ENCODE results near the gene BANF1. TPM values are rescaled to one million over a fixed set of nuclear protein-coding genes. Genes with fewer than 3 reads are reported as not detected.

The BANF1 gene
- polyA plus RNA-seq, 1 donor (not counting 4 experiments of a cell fraction or from before 2014, with no cell fraction given): 154 TPM

GRCh38 chr11:66016793-66017177 is 14.5 kb downstream of the BANF1 start:
- no peaks in the 10 kb centered on the region for H3K9me1 ChIP-seq (ENCODE audit: control insufficient read depth, extremely low read depth, insufficient read depth, low read length)
- no peak overlapping the region for H3K4me3 ChIP-seq (ENCODE audit: control insufficient read depth in 2 of 3, extremely low read depth in 1 of 3, insufficient read depth in 2 of 3, low read depth in 1 of 3, low read length in 3 of 3)
- no peak overlapping the region for H3K9ac ChIP-seq (ENCODE audit: control insufficient read depth, extremely low read depth, insufficient read depth, low read length)
- H3K36me3 ChIP-seq (ENCODE audit: control insufficient read depth in 2 of 2, extremely low read depth in 1 of 2, insufficient read depth in 2 of 2, low read length in 2 of 2): no peaks in the 10 kb centered on the region
- no peak for FAIRE-seq
- dilution Hi-C loops (cut with MboI; ENCODE audit: extremely low pct_ligation_motif_present, low sequenced_read_pairs): no loop called here
- H3K4me1 ChIP-seq (ENCODE audit: control insufficient read depth, extremely low read depth, insufficient read depth, low read length): peaks cover 23% of the 10 kb centered on the region
- no peak overlapping the region for H3K4me2 ChIP-seq (ENCODE audit: control insufficient read depth, extremely low read depth, insufficient read depth, low read depth, low read length)
- no peaks in the 10 kb centered on the region for H3K9me3 ChIP-seq (ENCODE audit: control insufficient read depth, low read depth, low read length)
- H4K20me1 ChIP-seq (ENCODE audit: control insufficient read depth, extremely low read depth, insufficient read depth, low read length): no peaks in the 10 kb centered on the region
- no peak overlapping the region for H3K27ac ChIP-seq (ENCODE audit: control insufficient read depth, insufficient read depth, low read length)
- TF ChIP-seq, protein P1, sequence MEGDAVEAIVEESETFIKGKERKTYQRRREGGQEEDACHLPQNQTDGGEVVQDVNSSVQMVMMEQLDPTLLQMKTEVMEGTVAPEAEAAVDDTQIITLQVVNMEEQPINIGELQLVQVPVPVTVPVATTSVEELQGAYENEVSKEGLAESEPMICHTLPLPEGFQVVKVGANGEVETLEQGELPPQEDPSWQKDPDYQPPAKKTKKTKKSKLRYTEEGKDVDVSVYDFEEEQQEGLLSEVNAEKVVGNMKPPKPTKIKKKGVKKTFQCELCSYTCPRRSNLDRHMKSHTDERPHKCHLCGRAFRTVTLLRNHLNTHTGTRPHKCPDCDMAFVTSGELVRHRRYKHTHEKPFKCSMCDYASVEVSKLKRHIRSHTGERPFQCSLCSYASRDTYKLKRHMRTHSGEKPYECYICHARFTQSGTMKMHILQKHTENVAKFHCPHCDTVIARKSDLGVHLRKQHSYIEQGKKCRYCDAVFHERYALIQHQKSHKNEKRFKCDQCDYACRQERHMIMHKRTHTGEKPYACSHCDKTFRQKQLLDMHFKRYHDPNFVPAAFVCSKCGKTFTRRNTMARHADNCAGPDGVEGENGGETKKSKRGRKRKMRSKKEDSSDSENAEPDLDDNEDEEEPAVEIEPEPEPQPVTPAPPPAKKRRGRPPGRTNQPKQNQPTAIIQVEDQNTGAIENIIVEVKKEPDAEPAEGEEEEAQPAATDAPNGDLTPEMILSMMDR (optimal IDR thresholded peaks at IDR 0.05 in 1 of 3, IDR thresholded peaks at IDR 0.05 in 1 of 3, conservative IDR thresholded peaks at IDR 0.05 in 1 of 3; ENCODE audit: extremely low read depth in 1 of 3, insufficient read depth in 2 of 3, low read length in 3 of 3): no peak
- no peak for TF ChIP-seq EZH2 (IDR thresholded peaks at IDR 0.05; ENCODE audit: low read length)
- H3K79me2 ChIP-seq (ENCODE audit: control insufficient read depth, insufficient read depth, low read length): no peaks in the 10 kb centered on the region
- H2AFZ ChIP-seq (ENCODE audit: control insufficient read depth, low read length): no peak overlapping the region
- DNase-seq (ENCODE audit: low read depth, low spot score): no peak
- H3K27me3 ChIP-seq (ENCODE audit: control insufficient read depth, extremely low read depth, insufficient read depth, low read length): no peaks in the 10 kb centered on the region

DNA sequence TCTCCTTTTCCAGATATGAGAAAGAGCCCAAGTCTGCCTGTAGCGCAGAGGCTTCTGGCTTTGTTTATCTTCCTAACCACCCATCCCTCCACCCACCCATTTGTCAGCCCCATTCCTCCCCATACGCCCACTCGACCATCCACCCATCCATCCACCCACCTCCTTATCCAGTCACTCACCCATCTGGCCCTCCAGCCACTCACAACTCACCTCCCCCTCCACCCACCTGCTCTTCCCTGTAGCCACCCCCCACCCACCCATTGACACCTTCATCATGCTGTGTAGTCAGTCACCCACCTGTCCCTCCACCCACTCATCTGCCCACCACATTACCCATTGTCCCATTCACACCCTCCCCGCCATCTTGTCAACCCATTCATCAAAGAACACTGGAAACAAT is 15.0 kb downstream of the BANF1 start:
- TF ChIP-seq, protein P1 (optimal IDR thresholded peaks at IDR 0.05 in 1 of 3, IDR thresholded peaks at IDR 0.05 in 1 of 3, conservative IDR thresholded peaks at IDR 0.05 in 1 of 3; ENCODE audit: extremely low read depth in 1 of 3, insufficient read depth in 2 of 3, low read length in 3 of 3): no peak
- TF ChIP-seq EZH2 (IDR thresholded peaks at IDR 0.05; ENCODE audit: low read length): no peak
- Histone ChIP-seq H3K9me3 (ENCODE audit: control insufficient read depth, low read depth, low read length) (no peaks in the 10 kb centered on the region), H3K4me2 (ENCODE audit: control insufficient read depth, extremely low read depth, insufficient read depth, low read depth, low read length) (no peak overlapping the region), H3K79me2 (ENCODE audit: control insufficient read depth, insufficient read depth, low read length) (no peaks in the 10 kb centered on the region), H4K20me1 (ENCODE audit: control insufficient read depth, extremely low read depth, insufficient read depth, low read length) (no peaks in the 10 kb centered on the region), H3K36me3 (ENCODE audit: control insufficient read depth in 2 of 2, extremely low read depth in 1 of 2, insufficient read depth in 2 of 2, low read length in 2 of 2) (no peaks in the 10 kb centered on the region), H3K9me1 (ENCODE audit: control insufficient read depth, extremely low read depth, insufficient read depth, low read length) (no peaks in the 10 kb centered on the region), H3K9ac (ENCODE audit: control insufficient read depth, extremely low read depth, insufficient read depth, low read length) (no peak overlapping the region), H2AFZ (ENCODE audit: control insufficient read depth, low read length) (no peak overlapping the region), H3K4me1 (ENCODE audit: control insufficient read depth, extremely low read depth, insufficient read depth, low read length) (peaks cover 20% of the 10 kb centered on the region), H3K27ac (ENCODE audit: control insufficient read depth, insufficient read depth, low read length) (no peak overlapping the region), H3K27me3 (ENCODE audit: control insufficient read depth, extremely low read depth, insufficient read depth, low read length) (no peaks in the 10 kb centered on the region), H3K4me3 (ENCODE audit: control insufficient read depth in 2 of 3, extremely low read depth in 1 of 3, insufficient read depth in 2 of 3, low read depth in 1 of 3, low read length in 3 of 3) (no peak overlapping the region)
- DNase-seq (ENCODE audit: low read depth, low spot score) (no peak), FAIRE-seq (no peak)
- dilution Hi-C loops (cut with MboI; ENCODE audit: extremely low pct_ligation_motif_present, low sequenced_read_pairs): no loop called here

Measured in keratinocyte (primary cell).